ENCODE results near the gene SEC22B. TPM values are rescaled to one million over a fixed set of nuclear protein-coding genes. Genes with fewer than 3 reads are reported as not detected.
"Not testable (repeated sequence)": the region's sequence is repeated elsewhere in the genome, so short reads cannot be mapped to it uniquely, and the experiment has no call there.

The SEC22B gene
- total and polyA plus RNA-seq, 2 of the 13 experiments (the other 11 are each of a cell fraction or from before 2014, with no cell fraction given) = 14.2 to 29.1 TPM

DNA sequence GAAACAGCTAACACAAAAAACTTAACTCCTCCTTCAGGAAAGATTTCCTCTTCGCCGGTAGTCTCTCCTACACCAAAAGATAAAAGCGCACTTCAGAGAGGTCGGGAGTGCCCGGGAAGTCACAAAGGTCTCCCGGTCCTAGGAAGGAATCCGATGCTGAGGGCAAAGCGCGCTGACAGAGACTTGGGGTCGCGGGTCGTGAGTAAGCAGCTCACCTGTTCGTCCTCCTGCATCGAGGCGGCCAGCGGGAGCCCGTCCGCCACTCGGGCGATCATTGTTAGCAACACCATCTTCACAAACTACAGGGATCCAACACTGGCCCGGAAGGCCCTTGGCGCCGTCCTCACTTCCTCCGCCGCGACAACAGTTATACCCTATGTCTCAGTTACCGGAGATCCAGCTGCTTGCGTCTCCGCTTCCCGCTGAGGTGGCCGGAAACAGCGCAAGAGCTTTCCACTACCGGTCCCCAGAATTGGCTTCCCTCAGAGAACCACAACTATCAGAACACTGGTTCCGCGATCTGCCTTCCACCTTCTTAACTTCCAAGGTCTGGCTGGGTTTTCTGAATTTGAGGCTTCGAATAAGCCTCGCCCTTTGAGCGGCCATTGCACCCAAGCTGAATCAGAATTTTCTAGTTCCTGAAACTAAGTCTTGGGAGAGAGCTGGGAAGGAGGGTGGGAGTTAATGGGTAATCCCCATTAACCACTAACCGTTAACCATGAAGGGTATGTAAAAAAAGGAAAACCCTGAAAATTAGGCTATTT lies at the start of gene SEC22B (continued):
- TF ChIP-seq REXO4 (CRISPR knock-in tag; IDR thresholded peaks at IDR 0.05; ENCODE audit: borderline replicate concordance) (no peak), MEIS2 (CRISPR knock-in tag; IDR thresholded peaks at IDR 0.05) (peak; percentile 67; the same call in 1 of the 2 replicates), DNMT3B (CRISPR knock-in tag; conservative IDR thresholded peaks at IDR 0.05) (0 out of 2 replicates have a peak, but pooled peaks have one; percentile 78), ELF1 (CRISPR knock-in tag; IDR thresholded peaks at IDR 0.05) (peak; percentile 90), RBFOX2 (IDR thresholded peaks at IDR 0.05; ENCODE audit: low read depth, low read length) (peak; percentile 82), ZNF501 (CRISPR knock-in tag; IDR thresholded peaks at IDR 0.05) (peak; percentile 44), ZFP36 (IDR thresholded peaks at IDR 0.05; ENCODE audit: borderline replicate concordance, low read depth, low read length, partially characterized antibody) (peak; percentile 26), KDM4B (CRISPR knock-in tag; IDR thresholded peaks at IDR 0.05) (peak; percentile 84; the same call in 1 of the 2 replicates)
- TF ChIP-seq, protein P1, sequence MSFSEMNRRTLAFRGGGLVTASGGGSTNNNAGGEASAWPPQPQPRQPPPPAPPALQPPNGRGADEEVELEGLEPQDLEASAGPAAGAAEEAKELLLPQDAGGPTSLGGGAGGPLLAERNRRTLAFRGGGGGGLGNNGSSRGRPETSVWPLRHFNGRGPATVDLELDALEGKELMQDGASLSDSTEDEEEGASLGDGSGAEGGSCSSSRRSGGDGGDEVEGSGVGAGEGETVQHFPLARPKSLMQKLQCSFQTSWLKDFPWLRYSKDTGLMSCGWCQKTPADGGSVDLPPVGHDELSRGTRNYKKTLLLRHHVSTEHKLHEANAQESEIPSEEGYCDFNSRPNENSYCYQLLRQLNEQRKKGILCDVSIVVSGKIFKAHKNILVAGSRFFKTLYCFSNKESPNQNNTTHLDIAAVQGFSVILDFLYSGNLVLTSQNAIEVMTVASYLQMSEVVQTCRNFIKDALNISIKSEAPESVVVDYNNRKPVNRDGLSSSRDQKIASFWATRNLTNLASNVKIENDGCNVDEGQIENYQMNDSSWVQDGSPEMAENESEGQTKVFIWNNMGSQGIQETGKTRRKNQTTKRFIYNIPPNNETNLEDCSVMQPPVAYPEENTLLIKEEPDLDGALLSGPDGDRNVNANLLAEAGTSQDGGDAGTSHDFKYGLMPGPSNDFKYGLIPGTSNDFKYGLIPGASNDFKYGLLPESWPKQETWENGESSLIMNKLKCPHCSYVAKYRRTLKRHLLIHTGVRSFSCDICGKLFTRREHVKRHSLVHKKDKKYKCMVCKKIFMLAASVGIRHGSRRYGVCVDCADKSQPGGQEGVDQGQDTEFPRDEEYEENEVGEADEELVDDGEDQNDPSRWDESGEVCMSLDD (CRISPR knock-in tag; IDR thresholded peaks at IDR 0.05; ENCODE audit: borderline replicate concordance) = peak; percentile 37; the same call in 1 of the 2 replicates
- TF ChIP-seq, protein P2, sequence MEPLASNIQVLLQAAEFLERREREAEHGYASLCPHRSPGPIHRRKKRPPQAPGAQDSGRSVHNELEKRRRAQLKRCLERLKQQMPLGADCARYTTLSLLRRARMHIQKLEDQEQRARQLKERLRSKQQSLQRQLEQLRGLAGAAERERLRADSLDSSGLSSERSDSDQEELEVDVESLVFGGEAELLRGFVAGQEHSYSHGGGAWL (CRISPR knock-in tag; IDR thresholded peaks at IDR 0.05) = 0 out of 2 replicates have a peak, but pooled peaks have one; percentile 51

DNA sequence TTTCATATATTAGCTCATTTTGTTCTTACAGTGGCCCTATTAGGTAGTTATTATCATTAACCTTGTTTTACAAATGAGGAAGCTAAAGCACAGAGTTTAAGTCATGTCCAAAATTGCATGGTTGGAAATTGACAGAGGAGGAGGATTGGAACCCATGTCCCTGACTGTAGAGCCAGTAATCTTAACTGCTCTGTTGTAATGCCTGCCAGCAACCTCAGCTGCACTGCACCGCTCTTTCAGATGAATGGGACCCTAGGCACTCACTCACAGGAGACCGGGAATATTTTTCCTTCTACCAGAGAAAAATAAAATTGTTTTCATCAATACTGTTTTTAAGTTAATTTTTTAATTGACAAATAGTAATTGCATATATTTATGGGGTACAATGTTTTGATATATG lies 41.6 kb upstream of the SEC22B start:
- WGBS (ENCODE audit: low lambda C conversion rate) = 9% methylated on average over 2 of the region's 2 CpGs
- POLR2A ChIA-PET; H3K9me3 ChIP-seq (ENCODE audit: low read length); H3K4me3 ChIP-seq (replicated peaks in 1 of 3; ENCODE audit: insufficient read depth in 1 of 3, low read depth in 2 of 3, low read length in 3 of 3); H4K20me1 ChIP-seq (ENCODE audit: insufficient read depth, low read length); H3K9ac ChIP-seq (ENCODE audit: insufficient read depth, low read depth, low read length); H3K27ac ChIP-seq (ENCODE audit: extremely low read length, insufficient read depth, low read length); DNase-seq (ENCODE audit: low spot score); in situ Hi-C loops (cut with HindIII; ENCODE audit: extremely low pct_ligation_motif_present, low pct_unique_long_range_greater_than_20kb); BruUV-seq (replicated peaks); H3K27me3 ChIP-seq (ENCODE audit: control insufficient read depth in 1 of 2, insufficient read depth in 2 of 2, low read length in 2 of 2); H3K4me1 ChIP-seq (ENCODE audit: insufficient read depth, low read length); FAIRE-seq; H3K4me2 ChIP-seq (ENCODE audit: low read depth, low read length); H3K36me3 ChIP-seq (replicated peaks in 1 of 2; ENCODE audit: control insufficient read depth in 1 of 2, insufficient read depth in 2 of 2, low read length in 2 of 2); H3K79me2 ChIP-seq (ENCODE audit: insufficient read depth, low read length); intact Hi-C loops (cut with micrococcal nuclease; ENCODE audit: unreplicated experiment); ATAC-seq; CTCF ChIA-PET (ENCODE audit: low intra/inter-chr PET ratio, low total read pairs); H2AFZ ChIP-seq (ENCODE audit: low read length): not testable (repeated sequence)

DNA sequence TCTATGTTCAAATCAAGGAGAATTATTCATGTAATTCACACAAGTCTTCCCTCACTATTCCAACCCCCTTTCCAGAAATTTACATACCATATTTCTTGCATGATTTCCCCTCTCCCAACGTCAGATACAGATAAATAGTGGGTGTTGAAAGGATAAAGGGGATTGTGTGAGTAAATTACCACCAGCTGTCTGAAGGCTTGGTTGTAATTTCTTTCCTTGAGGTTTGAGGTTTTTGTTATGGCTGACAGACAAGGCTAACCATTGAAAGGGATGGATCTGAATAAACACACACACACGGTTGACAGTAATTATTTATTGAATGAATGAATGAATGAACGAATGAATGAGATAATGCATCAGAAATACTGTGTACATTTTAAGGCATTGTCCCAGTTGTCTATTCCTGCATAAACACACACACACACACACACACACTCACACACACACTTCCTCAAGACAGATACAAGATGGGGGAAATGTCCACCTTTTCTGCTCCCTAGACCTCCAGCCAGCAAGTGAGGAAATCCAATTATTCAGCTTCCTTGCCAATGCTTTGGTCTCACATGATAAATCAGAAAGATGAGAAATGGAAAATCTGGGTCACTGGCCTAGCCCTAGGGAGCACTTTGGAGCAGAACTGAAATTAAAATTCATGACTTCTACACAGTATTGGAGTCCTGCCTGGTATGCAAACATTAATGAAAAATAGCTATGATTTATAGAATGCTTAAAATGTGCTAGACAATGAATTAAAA lies 41.0 kb upstream of the SEC22B start:
- H2AFZ ChIP-seq (ENCODE audit: low read length); H3K9me3 ChIP-seq (ENCODE audit: low read length); ATAC-seq; H3K4me3 ChIP-seq (replicated peaks in 1 of 3; ENCODE audit: insufficient read depth in 1 of 3, low read depth in 2 of 3, low read length in 3 of 3); H3K4me1 ChIP-seq (ENCODE audit: insufficient read depth, low read length); POLR2A ChIA-PET; DNase-seq (ENCODE audit: low spot score); H3K27me3 ChIP-seq (ENCODE audit: control insufficient read depth in 1 of 2, insufficient read depth in 2 of 2, low read length in 2 of 2); H3K27ac ChIP-seq (ENCODE audit: extremely low read length, insufficient read depth, low read length); FAIRE-seq; H3K9ac ChIP-seq (ENCODE audit: insufficient read depth, low read depth, low read length); H3K79me2 ChIP-seq (ENCODE audit: insufficient read depth, low read length); CTCF ChIA-PET (ENCODE audit: low intra/inter-chr PET ratio, low total read pairs); H3K4me2 ChIP-seq (ENCODE audit: low read depth, low read length); H4K20me1 ChIP-seq (ENCODE audit: insufficient read depth, low read length); H3K36me3 ChIP-seq (replicated peaks in 1 of 2; ENCODE audit: control insufficient read depth in 1 of 2, insufficient read depth in 2 of 2, low read length in 2 of 2); intact Hi-C loops (cut with micrococcal nuclease; ENCODE audit: unreplicated experiment); in situ Hi-C loops (cut with HindIII; ENCODE audit: extremely low pct_ligation_motif_present, low pct_unique_long_range_greater_than_20kb); BruUV-seq (replicated peaks): not testable (repeated sequence)
- WGBS (ENCODE audit: low lambda C conversion rate) = 0% methylated on average over 2 of the region's 3 CpGs
